B cell (primary cell): Measurements from ENCODE around the gene ARL16.

ENCODE experiments used
- EZH2 ChIP-seq: IDR thresholded peaks from 2 replicates; pipeline ENCODE4 v1.6.1; 2012; ENCODE audit warnings: borderline replicate concordance, low read depth, mild to moderate bottlenecking, moderate library complexity, low read length; ENCODE audit not compliant: insufficient read depth, poor library complexity, severe bottlenecking
- TF ChIP-seq, protein P1 (sequence below): fragments of 200-600 bp; IDR thresholded peaks from one replicate; pipeline ENCODE4 v1.8.0; 2022; ENCODE audit warnings: antibody characterized with exemption, mild to moderate bottlenecking

DNA sequence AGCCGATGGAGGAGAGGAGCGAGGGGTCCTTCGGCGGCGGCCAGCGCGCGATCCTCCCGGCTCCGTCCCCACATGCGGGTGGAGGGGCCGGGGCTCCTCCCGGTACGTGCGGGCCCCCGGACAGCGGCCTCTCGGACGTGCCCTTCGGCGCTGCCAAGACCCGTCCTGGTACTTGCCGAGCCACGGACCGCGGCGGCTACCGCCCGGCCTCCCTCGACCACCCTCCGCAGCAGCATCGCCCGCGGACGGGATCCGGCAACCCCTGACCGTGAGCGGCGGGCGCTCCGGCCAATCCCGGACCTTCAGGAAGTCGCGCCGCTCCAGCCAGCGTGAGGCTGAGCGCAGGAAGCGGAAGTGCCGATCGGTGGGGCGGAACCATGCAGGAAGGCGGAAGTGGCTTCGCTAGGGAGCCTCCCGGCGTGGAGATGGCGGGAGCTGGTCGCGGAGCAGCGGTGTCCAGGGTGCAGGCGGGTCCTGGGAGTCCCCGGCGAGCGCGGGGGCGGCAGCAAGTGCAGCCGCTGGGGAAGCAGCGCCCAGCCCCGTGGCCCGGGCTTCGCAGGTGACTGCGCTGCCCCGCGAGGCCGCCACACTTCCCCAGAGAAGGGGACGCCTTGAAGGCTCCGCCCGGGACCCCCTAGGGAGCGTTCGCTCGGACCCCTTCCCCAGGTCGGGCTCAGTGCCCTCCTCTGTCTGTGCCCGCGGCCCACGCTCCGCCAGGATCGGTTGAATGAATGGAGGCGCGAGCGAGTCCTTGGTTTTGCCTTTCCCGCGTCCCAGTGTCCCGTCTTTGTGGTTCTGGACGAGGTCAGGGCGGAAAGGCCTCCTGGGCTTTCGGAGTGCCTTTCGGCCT lies 17.0 kb downstream of the ARL16 start, which contains the start of the genes CCDC137 and OXLD1:
- no peak for TF ChIP-seq EZH2
- TF ChIP-seq, protein P1, sequence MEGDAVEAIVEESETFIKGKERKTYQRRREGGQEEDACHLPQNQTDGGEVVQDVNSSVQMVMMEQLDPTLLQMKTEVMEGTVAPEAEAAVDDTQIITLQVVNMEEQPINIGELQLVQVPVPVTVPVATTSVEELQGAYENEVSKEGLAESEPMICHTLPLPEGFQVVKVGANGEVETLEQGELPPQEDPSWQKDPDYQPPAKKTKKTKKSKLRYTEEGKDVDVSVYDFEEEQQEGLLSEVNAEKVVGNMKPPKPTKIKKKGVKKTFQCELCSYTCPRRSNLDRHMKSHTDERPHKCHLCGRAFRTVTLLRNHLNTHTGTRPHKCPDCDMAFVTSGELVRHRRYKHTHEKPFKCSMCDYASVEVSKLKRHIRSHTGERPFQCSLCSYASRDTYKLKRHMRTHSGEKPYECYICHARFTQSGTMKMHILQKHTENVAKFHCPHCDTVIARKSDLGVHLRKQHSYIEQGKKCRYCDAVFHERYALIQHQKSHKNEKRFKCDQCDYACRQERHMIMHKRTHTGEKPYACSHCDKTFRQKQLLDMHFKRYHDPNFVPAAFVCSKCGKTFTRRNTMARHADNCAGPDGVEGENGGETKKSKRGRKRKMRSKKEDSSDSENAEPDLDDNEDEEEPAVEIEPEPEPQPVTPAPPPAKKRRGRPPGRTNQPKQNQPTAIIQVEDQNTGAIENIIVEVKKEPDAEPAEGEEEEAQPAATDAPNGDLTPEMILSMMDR, result no peak
